ENCODE results near the gene BRMS1L.

GRCh38 chr14:35809597-35809996 lies 16.5 kb upstream of the BRMS1L start:
- TF ChIP-seq, protein P1, sequence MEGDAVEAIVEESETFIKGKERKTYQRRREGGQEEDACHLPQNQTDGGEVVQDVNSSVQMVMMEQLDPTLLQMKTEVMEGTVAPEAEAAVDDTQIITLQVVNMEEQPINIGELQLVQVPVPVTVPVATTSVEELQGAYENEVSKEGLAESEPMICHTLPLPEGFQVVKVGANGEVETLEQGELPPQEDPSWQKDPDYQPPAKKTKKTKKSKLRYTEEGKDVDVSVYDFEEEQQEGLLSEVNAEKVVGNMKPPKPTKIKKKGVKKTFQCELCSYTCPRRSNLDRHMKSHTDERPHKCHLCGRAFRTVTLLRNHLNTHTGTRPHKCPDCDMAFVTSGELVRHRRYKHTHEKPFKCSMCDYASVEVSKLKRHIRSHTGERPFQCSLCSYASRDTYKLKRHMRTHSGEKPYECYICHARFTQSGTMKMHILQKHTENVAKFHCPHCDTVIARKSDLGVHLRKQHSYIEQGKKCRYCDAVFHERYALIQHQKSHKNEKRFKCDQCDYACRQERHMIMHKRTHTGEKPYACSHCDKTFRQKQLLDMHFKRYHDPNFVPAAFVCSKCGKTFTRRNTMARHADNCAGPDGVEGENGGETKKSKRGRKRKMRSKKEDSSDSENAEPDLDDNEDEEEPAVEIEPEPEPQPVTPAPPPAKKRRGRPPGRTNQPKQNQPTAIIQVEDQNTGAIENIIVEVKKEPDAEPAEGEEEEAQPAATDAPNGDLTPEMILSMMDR (IDR thresholded peaks at IDR 0.05; ENCODE audit: borderline replicate concordance, extremely low read depth, low read length, poor library complexity, severe bottlenecking), result no peak
- TF ChIP-seq EZH2 (IDR thresholded peaks at IDR 0.05; ENCODE audit: borderline replicate concordance, low read depth, low read length, severe bottlenecking), result no peak
